ENCODE results near the gene IGLL1.
"Not testable (repeated sequence)": the region's sequence is repeated elsewhere in the genome, so short reads cannot be mapped to it uniquely, and the experiment has no call there.

Gene IGLL1

GRCh38 chr22:23540837-23541236 lies 39.3 kb downstream of the IGLL1 start:
- DNase-seq (ENCODE audit: low spot score), result not testable (repeated sequence)

- DNase-seq (ENCODE audit: low spot score), result not testable (repeated sequence)
These were observed 40.3 kb downstream of the IGLL1 start for GRCh38 chr22:23539839-23540198.

- peak; percentile 71 for DNase-seq (ENCODE audit: low spot score)
These were observed 40.8 kb downstream of the IGLL1 start for GRCh38 chr22:23539135-23539838.

- not testable (repeated sequence) for DNase-seq (ENCODE audit: low spot score)
These were observed 41.4 kb downstream of the IGLL1 start for GRCh38 chr22:23538696-23539030.

GRCh38 chr22:23537830-23538695 lies 42.0 kb downstream of the IGLL1 start:
- not testable (repeated sequence) for DNase-seq (ENCODE audit: low spot score)

GRCh38 chr22:23537416-23537815 lies 42.7 kb downstream of the IGLL1 start:
- no peak for DNase-seq (ENCODE audit: low spot score)

- DNase-seq (ENCODE audit: low spot score), result no peak
These were observed 43.2 kb downstream of the IGLL1 start for GRCh38 chr22:23536821-23537345.

- DNase-seq (ENCODE audit: low spot score), result not testable (repeated sequence)
These were observed 44.1 kb downstream of the IGLL1 start for GRCh38 chr22:23535790-23536661.

GRCh38 chr22:23534851-23535717 lies 45.0 kb downstream of the IGLL1 start:
- no peak for DNase-seq (ENCODE audit: low spot score)

- no peak for DNase-seq (ENCODE audit: low spot score)
These were observed 45.8 kb downstream of the IGLL1 start for GRCh38 chr22:23534201-23534850.

- no peak for DNase-seq (ENCODE audit: low spot score)
These were observed 46.3 kb downstream of the IGLL1 start for GRCh38 chr22:23533771-23534191.

GRCh38 chr22:23533328-23533762 lies 46.7 kb downstream of the IGLL1 start:
- DNase-seq (ENCODE audit: low spot score), result no peak

GRCh38 chr22:23532731-23533130 lies 47.4 kb downstream of the IGLL1 start:
- DNase-seq (ENCODE audit: low spot score), result no peak

GRCh38 chr22:23531966-23532705 lies 48.0 kb downstream of the IGLL1 start:
- DNase-seq (ENCODE audit: low spot score), result no peak

GRCh38 chr22:23531283-23531956 lies 48.7 kb downstream of the IGLL1 start:
- DNase-seq (ENCODE audit: low spot score), result no peak

GRCh38 chr22:23530766-23531282 lies 49.3 kb downstream of the IGLL1 start:
- DNase-seq (ENCODE audit: low spot score), result no peak

- no peak for DNase-seq (ENCODE audit: low spot score)
These were observed 50.0 kb downstream of the IGLL1 start for GRCh38 chr22:23530106-23530505.

GRCh38 chr22:23529166-23530103 lies 50.7 kb downstream of the IGLL1 start:
- DNase-seq (ENCODE audit: low spot score), result no peak

All from hematopoietic multipotent progenitor cell treated with erythropoietin and hydrocortisone succinate and interleukin-3 and kit ligand, for 15 days (in vitro differentiated cells).